Measurements from ENCODE around the gene ASF1B.
"Not testable (repeated sequence)": the region's sequence is repeated elsewhere in the genome, so short reads cannot be mapped to it uniquely, and the experiment has no call there.

GRCh38 chr19:14185691-14186090 lies 49.3 kb upstream of the ASF1B start:
- TF ChIP-seq CTCF (IDR thresholded peaks at IDR 0.05; ENCODE audit: extremely low read depth in 1 of 2, insufficient read depth in 1 of 2, low read depth in 1 of 2, low read length in 2 of 2); POLR2A (IDR thresholded peaks at IDR 0.05; ENCODE audit: low read depth, low read length); POLR2AphosphoS5 (IDR thresholded peaks at IDR 0.05; ENCODE audit: insufficient read depth, low read depth, low read length); EZH2 (IDR thresholded peaks at IDR 0.05; ENCODE audit: borderline replicate concordance, low read depth, low read length, severe bottlenecking); MAX (IDR thresholded peaks at IDR 0.05; ENCODE audit: insufficient read depth, insufficient read length); MYC (IDR thresholded peaks at IDR 0.05; ENCODE audit: low read depth, low read length); GATA2 (IDR thresholded peaks at IDR 0.05; ENCODE audit: insufficient read depth, insufficient read length, low read depth, low read length); JUN (IDR thresholded peaks at IDR 0.05; ENCODE audit: borderline replicate concordance, insufficient read depth, insufficient read length, low read depth); FOS (IDR thresholded peaks at IDR 0.05; ENCODE audit: borderline replicate concordance, insufficient read depth, low read length): not testable (repeated sequence)
